Vagina (tissue), 2 donors: ENCODE measurements around the gene RNF217. TPM values are rescaled to one million over a fixed set of nuclear protein-coding genes. Genes with fewer than 3 reads are reported as not detected.

ENCODE experiments used
- DNase-seq, 2 donors: peaks; one replicate each; pipeline ENCODE4 v3.0.0-alpha.2; 2017; ENCODE audit errors: extremely low spot score in 2 of 2
- H3K27ac ChIP-seq: fragments of 200-600 bp; sonication (generic); one replicate; pipeline ENCODE4 v1.5.1; 2019
- H3K27me3 ChIP-seq: fragments of 200-600 bp; sonication (generic); one replicate; pipeline ENCODE4 v1.5.1; 2019
- H3K36me3 ChIP-seq, 2 donors: fragments of 200-600 bp; sonication (generic); one replicate each; pipeline ENCODE4 v1.5.1; 2017 to 2019
- H3K4me1 ChIP-seq: fragments of 200-600 bp; sonication (generic); one replicate; pipeline ENCODE4 v1.5.1; 2019
- H3K4me3 ChIP-seq, 2 donors: fragments of 200-600 bp; sonication (generic); 1 replicate in 1 of 2; 2 replicates in 1 of 2; pipeline ENCODE4 v1.5.1; 2016 to 2019
- H3K9me3 ChIP-seq: fragments of 200-600 bp; sonication (generic); one replicate; pipeline ENCODE4 v1.5.1; 2019
- CTCF ChIP-seq, 3 experiments: fragments of 450-650 bp in 2 of 3; fragments of 200-600 bp in 1 of 3; sonication (generic) in 1 of 3; IDR thresholded peaks; one replicate each; pipeline ENCODE4 v1.5.1; 2017 to 2019; ENCODE audit warnings: antibody characterized with exemption in 3 of 3, mild to moderate bottlenecking in 2 of 3, moderate library complexity in 2 of 3
- POLR2A ChIP-seq, 2 donors: fragments of 450-650 bp; IDR thresholded peaks; one replicate each; pipeline ENCODE4 v1.6.1; 2017; ENCODE audit warnings: antibody characterized with exemption in 2 of 2, mild to moderate bottlenecking in 2 of 2, moderate library complexity in 2 of 2
- POLR2AphosphoS5 ChIP-seq, 2 donors: sonication (generic); formaldehyde crosslinking; IDR thresholded peaks; one replicate each; pipeline ENCODE4 v1.9.0; 2017; ENCODE audit warnings: antibody characterized with exemption in 2 of 2, mild to moderate bottlenecking in 2 of 2, low read depth in 1 of 2; ENCODE audit not compliant: insufficient read depth in 1 of 2
- intact Hi-C: fragments of 100-400 bp; cut with DNase I; formaldehyde crosslinking; loops from one replicate; pipeline ENCODE4 v1.15.1; 2023
- total RNA-seq: library from RNA; depleted of rRNA; stranded (reverse); fragments of >200 nt; gene quantifications from one replicate; pipeline ENCODE4 v1.2.3, GENCODE V29; 2016

Gene RNF217
- total RNA-seq, 1 donor from 2014 or later: 26.0 TPM

- Histone ChIP-seq H3K27ac (no peak overlapping the region), H3K9me3 (no peaks in the 10 kb centered on the region), H3K36me3 (peaks cover 0 to 24% of the 10 kb centered on the region in 2 donors), H3K27me3 (no peaks in the 10 kb centered on the region), H3K4me1 (no peaks in the 10 kb centered on the region), H3K4me3 (no peak overlapping the region)
- TF ChIP-seq POLR2A (IDR thresholded peaks at IDR 0.05) (no peak), POLR2AphosphoS5 (IDR thresholded peaks at IDR 0.05; ENCODE audit: insufficient read depth in 1 of 2, low read depth in 1 of 2) (no peak), CTCF (IDR thresholded peaks at IDR 0.05) (no peak)
- intact Hi-C loops: no loop called here
- DNase-seq: no peak
These were observed 116.5 kb downstream of the RNF217 start for GRCh38 chr6:125078602-125079321.

GRCh38 chr6:125082908-125083683, 120.9 kb downstream of the RNF217 start:
- no peaks in the 10 kb centered on the region for H3K27me3 ChIP-seq
- H3K27ac ChIP-seq: no peak overlapping the region
- no peak for DNase-seq
- intact Hi-C loops: no loop called here
- H3K4me1 ChIP-seq: no peaks in the 10 kb centered on the region
- no peak overlapping the region for H3K4me3 ChIP-seq
- H3K9me3 ChIP-seq: no peaks in the 10 kb centered on the region
- H3K36me3 ChIP-seq: peaks cover 0 to 7% of the 10 kb centered on the region in 2 donors
- TF ChIP-seq POLR2A (IDR thresholded peaks at IDR 0.05): no peak
- no peak for TF ChIP-seq POLR2AphosphoS5 (IDR thresholded peaks at IDR 0.05; ENCODE audit: insufficient read depth in 1 of 2, low read depth in 1 of 2)
- TF ChIP-seq CTCF (IDR thresholded peaks at IDR 0.05): no peak

- Histone ChIP-seq H3K36me3 (peaks cover 0 to 1% of the 10 kb centered on the region in 2 donors), H3K4me1 (no peaks in the 10 kb centered on the region), H3K27me3 (no peaks in the 10 kb centered on the region), H3K4me3 (no peak overlapping the region), H3K9me3 (no peaks in the 10 kb centered on the region), H3K27ac (no peak overlapping the region)
- no peak for TF ChIP-seq POLR2A (IDR thresholded peaks at IDR 0.05)
- no peak for TF ChIP-seq CTCF (IDR thresholded peaks at IDR 0.05)
- no peak for TF ChIP-seq POLR2AphosphoS5 (IDR thresholded peaks at IDR 0.05; ENCODE audit: insufficient read depth in 1 of 2, low read depth in 1 of 2)
- DNase-seq: no peak
- intact Hi-C loops: no loop called here
These were observed 121.4 kb downstream of the RNF217 start for GRCh38 chr6:125083684-125083990.

- no peaks in the 10 kb centered on the region for H3K36me3 ChIP-seq
- H3K27me3 ChIP-seq: no peaks in the 10 kb centered on the region
- TF ChIP-seq POLR2AphosphoS5 (IDR thresholded peaks at IDR 0.05; ENCODE audit: insufficient read depth in 1 of 2, low read depth in 1 of 2): no peak
- TF ChIP-seq POLR2A (IDR thresholded peaks at IDR 0.05): no peak
- no peak for TF ChIP-seq CTCF (IDR thresholded peaks at IDR 0.05)
- no peak overlapping the region for H3K4me3 ChIP-seq
- H3K9me3 ChIP-seq: no peaks in the 10 kb centered on the region
- intact Hi-C loops: no loop called here
- H3K27ac ChIP-seq: no peak overlapping the region
- DNase-seq: no peak
- no peaks in the 10 kb centered on the region for H3K4me1 ChIP-seq
These were observed 124.5 kb downstream of the RNF217 start for GRCh38 chr6:125086716-125087115.

GRCh38 chr6:125088963-125089362, 126.7 kb downstream of the RNF217 start:
- no peaks in the 10 kb centered on the region for H3K4me1 ChIP-seq
- no peaks in the 10 kb centered on the region for H3K27me3 ChIP-seq
- no peaks in the 10 kb centered on the region for H3K9me3 ChIP-seq
- H3K36me3 ChIP-seq: no peaks in the 10 kb centered on the region
- no peak for DNase-seq
- H3K27ac ChIP-seq: no peak overlapping the region
- intact Hi-C loops: no loop called here
- H3K4me3 ChIP-seq: no peak overlapping the region
- TF ChIP-seq CTCF (IDR thresholded peaks at IDR 0.05): no peak
